Colonic mucosa (tissue), 4 donors: ENCODE results near the gene SRRM3. TPM values are rescaled to one million over a fixed set of nuclear protein-coding genes. Genes with fewer than 3 reads are reported as not detected.

Experiments
- DNase-seq: peaks from one replicate; pipeline ENCODE4 v3.0.0-alpha.2; 2020
- H3K27ac ChIP-seq: fragments of 200-600 bp; one replicate; pipeline ENCODE4 v1.8.0; 2021
- H3K27me3 ChIP-seq: fragments of 200-600 bp; one replicate; pipeline ENCODE4 v1.8.0; 2021
- H3K36me3 ChIP-seq: fragments of 200-600 bp; one replicate; pipeline ENCODE4 v1.8.0; 2021
- H3K4me1 ChIP-seq: fragments of 200-600 bp; one replicate; pipeline ENCODE4 v1.8.0; 2021; ENCODE audit warnings: mild to moderate bottlenecking
- H3K4me3 ChIP-seq: fragments of 200-600 bp; one replicate; pipeline ENCODE4 v1.8.0; 2021
- H3K9ac ChIP-seq, 2 donors: one replicate each; pipeline ENCODE4 v1.7.0; 2013; ENCODE audit warnings: control low read depth in 2 of 2, low read depth in 2 of 2, low read length in 2 of 2
- H3K9me3 ChIP-seq: fragments of 200-600 bp; one replicate; pipeline ENCODE4 v1.8.0; 2021
- intact Hi-C: fragments of 100-400 bp; cut with DNase I; formaldehyde crosslinking; loops from one replicate; pipeline ENCODE4 v1.14.1; 2022
- total RNA-seq, 2 donors: library from RNA; stranded (reverse); fragmentation: NEBNext Ultra II Directional in 1 of 2; extraction: Animal tissue kit (Norgen Biotek cat#: 25700) in 1 of 2; gene quantifications; one replicate each; pipeline ENCODE4 v1.2.1, GENCODE V29; 2021
- TF ChIP-seq, protein P1 (sequence below): fragments of 200-600 bp; IDR thresholded peaks from one replicate; pipeline ENCODE4 v1.8.0; 2022; ENCODE audit warnings: antibody characterized with exemption, mild to moderate bottlenecking
- donor health status: healthy.
- donor health status: DM: no; HTN: no; CAD: no.
- donor health status: DM: no; HTN: no; CAD: no.

The SRRM3 gene
- total RNA-seq, 2 donors from 2014 or later, result 0.64 to 0.67 TPM

DNA sequence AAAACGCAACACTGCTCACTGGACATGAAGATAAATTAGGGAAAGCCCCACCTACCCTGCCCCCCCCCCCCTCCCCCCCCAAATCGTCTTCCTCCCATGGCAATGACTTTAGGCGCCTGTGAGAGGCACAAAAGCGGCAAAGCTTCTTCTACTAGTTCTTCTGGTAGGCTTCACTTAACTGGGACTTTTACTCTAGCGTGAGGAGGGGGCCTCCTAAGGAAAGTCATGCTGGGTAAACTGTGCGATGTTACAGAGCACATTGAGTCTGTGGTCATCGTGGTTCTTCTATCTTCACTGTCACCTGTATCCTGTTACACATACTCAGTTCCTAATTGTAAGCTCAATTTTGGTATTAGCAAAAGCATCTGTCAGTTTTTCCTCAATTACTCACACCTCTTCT lies 125.9 kb downstream of the SRRM3 start:
- Histone ChIP-seq H3K4me3 (no peak overlapping the region), H3K27ac (no peak overlapping the region), H3K4me1 (peaks cover 7% of the 10 kb centered on the region), H3K9ac (no peak overlapping the region), H3K27me3 (no peaks in the 10 kb centered on the region), H3K36me3 (no peaks in the 10 kb centered on the region), H3K9me3 (no peaks in the 10 kb centered on the region)
- intact Hi-C loops, result no loop called here
- TF ChIP-seq, protein P1, sequence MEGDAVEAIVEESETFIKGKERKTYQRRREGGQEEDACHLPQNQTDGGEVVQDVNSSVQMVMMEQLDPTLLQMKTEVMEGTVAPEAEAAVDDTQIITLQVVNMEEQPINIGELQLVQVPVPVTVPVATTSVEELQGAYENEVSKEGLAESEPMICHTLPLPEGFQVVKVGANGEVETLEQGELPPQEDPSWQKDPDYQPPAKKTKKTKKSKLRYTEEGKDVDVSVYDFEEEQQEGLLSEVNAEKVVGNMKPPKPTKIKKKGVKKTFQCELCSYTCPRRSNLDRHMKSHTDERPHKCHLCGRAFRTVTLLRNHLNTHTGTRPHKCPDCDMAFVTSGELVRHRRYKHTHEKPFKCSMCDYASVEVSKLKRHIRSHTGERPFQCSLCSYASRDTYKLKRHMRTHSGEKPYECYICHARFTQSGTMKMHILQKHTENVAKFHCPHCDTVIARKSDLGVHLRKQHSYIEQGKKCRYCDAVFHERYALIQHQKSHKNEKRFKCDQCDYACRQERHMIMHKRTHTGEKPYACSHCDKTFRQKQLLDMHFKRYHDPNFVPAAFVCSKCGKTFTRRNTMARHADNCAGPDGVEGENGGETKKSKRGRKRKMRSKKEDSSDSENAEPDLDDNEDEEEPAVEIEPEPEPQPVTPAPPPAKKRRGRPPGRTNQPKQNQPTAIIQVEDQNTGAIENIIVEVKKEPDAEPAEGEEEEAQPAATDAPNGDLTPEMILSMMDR, result no peak
- DNase-seq, result no peak

DNA sequence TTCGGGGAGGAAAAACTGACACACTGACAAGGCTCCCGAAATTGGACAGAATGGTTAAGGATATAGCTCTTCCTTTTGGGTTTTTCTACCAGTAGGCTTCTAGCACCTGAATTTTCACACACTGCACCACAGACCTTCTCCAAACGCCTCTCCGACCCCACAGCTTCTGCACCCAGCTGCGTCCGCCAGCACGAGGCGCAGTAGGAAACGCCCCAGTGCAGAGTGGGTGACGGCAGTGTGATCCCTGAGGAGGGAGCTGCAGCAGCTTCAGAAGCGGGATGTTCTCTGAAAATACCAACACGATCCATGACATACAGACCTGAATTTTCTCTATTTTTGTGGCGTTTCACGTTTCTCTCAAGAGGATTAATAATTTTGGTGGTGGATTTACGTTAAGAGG lies 126.7 kb downstream of the SRRM3 start:
- Histone ChIP-seq H3K27me3 (no peaks in the 10 kb centered on the region), H3K36me3 (no peaks in the 10 kb centered on the region), H3K9ac (no peak overlapping the region), H3K4me3 (no peak overlapping the region), H3K4me1 (peaks cover 7% of the 10 kb centered on the region), H3K27ac (no peak overlapping the region), H3K9me3 (no peaks in the 10 kb centered on the region)
- intact Hi-C loops, result no loop called here
- no peak for DNase-seq
- TF ChIP-seq, protein P1, result no peak

- peaks cover 7% of the 10 kb centered on the region for H3K4me1 ChIP-seq
- H3K4me3 ChIP-seq, result no peak overlapping the region
- no peak overlapping the region for H3K9ac ChIP-seq
- intact Hi-C loops, result no loop called here
- no peaks in the 10 kb centered on the region for H3K36me3 ChIP-seq
- H3K27ac ChIP-seq, result no peak overlapping the region
- TF ChIP-seq, protein P1, result no peak
- H3K27me3 ChIP-seq, result no peaks in the 10 kb centered on the region
- H3K9me3 ChIP-seq, result no peaks in the 10 kb centered on the region
- no peak for DNase-seq
Measured at GRCh38 chr7:76329479-76329878, 127.8 kb downstream of the SRRM3 start.

- TF ChIP-seq, protein P1, result no peak
- H3K27me3 ChIP-seq, result no peaks in the 10 kb centered on the region
- intact Hi-C loops, result no loop called here
- H3K27ac ChIP-seq, result no peak overlapping the region
- DNase-seq, result no peak
- no peaks in the 10 kb centered on the region for H3K36me3 ChIP-seq
- no peak overlapping the region for H3K9ac ChIP-seq
- H3K4me1 ChIP-seq, result peaks cover 7% of the 10 kb centered on the region
- H3K9me3 ChIP-seq, result no peaks in the 10 kb centered on the region
- H3K4me3 ChIP-seq, result no peak overlapping the region
Measured at GRCh38 chr7:76330261-76330660, 128.6 kb downstream of the SRRM3 start.

- H3K4me3 ChIP-seq, result no peak overlapping the region
- H3K4me1 ChIP-seq, result peaks cover 7% of the 10 kb centered on the region
- intact Hi-C loops, result no loop called here
- TF ChIP-seq, protein P1, result no peak
- no peak for DNase-seq
- no peak overlapping the region for H3K9ac ChIP-seq
- no peak overlapping the region for H3K27ac ChIP-seq
- no peaks in the 10 kb centered on the region for H3K27me3 ChIP-seq
- no peaks in the 10 kb centered on the region for H3K36me3 ChIP-seq
- H3K9me3 ChIP-seq, result no peaks in the 10 kb centered on the region
Measured at GRCh38 chr7:76330673-76331072, 129.0 kb downstream of the SRRM3 start.

DNA sequence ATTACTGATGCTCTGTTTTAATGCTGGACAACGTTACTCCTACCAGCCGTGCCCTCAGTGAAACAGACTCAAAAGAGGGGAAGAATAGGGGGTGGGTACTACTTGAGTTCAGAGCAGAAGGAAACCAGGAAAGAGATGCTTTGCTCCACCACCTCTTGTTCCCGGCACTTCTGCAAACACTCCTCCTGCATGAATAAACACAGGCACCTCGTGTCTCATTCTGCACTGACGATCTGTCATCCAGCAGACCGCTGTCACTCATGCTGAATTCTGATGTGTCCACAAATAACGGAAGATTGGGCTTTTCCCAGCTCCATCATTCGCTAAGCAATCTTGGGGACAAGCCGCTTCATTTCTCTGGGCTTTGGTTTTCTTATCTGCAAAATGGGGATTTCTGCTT lies 130.4 kb downstream of the SRRM3 start:
- Histone ChIP-seq H3K9ac (no peak overlapping the region), H3K27ac (no peak overlapping the region), H3K36me3 (no peaks in the 10 kb centered on the region), H3K4me1 (peaks cover 7% of the 10 kb centered on the region), H3K4me3 (no peak overlapping the region), H3K9me3 (no peaks in the 10 kb centered on the region), H3K27me3 (no peaks in the 10 kb centered on the region)
- DNase-seq, result no peak
- intact Hi-C loops, result no loop called here
- TF ChIP-seq, protein P1, result no peak
